Esophagus squamous epithelium (tissue), 4 donors: Measurements from ENCODE around the gene MYO18A.

Experiments used
- POLR2A ChIP-seq, 4 donors: fragments of 450-650 bp; IDR thresholded peaks; one replicate each; pipeline ENCODE4 v1.6.1; 2017; ENCODE audit warnings: antibody characterized with exemption in 4 of 4, mild to moderate bottlenecking in 4 of 4, moderate library complexity in 3 of 4
- TF ChIP-seq, protein P1 (sequence below), 6 experiments: fragments of 450-650 bp in 4 of 6; fragments of 200-600 bp in 2 of 6; sonication (generic) in 2 of 6; IDR thresholded peaks; one replicate each; pipeline ENCODE4 v1.5.1; 2016 to 2019; ENCODE audit warnings: antibody characterized with exemption in 6 of 6, mild to moderate bottlenecking in 4 of 6, moderate library complexity in 4 of 6

DNA sequence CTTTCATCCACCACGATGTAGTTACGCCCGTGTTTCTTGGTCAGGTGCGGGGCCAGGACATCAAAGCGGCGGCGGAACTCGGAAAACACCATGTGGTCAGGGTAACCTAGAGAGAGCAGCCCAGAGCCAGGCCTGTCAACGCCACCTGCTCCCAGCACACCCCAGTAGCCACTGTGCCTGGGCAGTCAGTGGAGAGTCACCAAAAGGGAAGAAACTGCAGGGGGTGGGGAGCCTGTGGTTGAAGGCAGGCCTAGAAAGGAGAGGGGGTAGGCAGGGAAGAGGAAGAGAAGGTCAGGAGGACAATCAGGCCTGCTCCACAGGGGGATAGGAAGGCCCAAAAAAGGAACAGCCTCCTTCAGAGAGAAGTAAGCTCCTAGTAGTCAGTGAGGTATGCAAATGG lies 73.1 kb downstream of the MYO18A start:
- no peak for TF ChIP-seq POLR2A (IDR thresholded peaks at IDR 0.05)
- TF ChIP-seq, protein P1, sequence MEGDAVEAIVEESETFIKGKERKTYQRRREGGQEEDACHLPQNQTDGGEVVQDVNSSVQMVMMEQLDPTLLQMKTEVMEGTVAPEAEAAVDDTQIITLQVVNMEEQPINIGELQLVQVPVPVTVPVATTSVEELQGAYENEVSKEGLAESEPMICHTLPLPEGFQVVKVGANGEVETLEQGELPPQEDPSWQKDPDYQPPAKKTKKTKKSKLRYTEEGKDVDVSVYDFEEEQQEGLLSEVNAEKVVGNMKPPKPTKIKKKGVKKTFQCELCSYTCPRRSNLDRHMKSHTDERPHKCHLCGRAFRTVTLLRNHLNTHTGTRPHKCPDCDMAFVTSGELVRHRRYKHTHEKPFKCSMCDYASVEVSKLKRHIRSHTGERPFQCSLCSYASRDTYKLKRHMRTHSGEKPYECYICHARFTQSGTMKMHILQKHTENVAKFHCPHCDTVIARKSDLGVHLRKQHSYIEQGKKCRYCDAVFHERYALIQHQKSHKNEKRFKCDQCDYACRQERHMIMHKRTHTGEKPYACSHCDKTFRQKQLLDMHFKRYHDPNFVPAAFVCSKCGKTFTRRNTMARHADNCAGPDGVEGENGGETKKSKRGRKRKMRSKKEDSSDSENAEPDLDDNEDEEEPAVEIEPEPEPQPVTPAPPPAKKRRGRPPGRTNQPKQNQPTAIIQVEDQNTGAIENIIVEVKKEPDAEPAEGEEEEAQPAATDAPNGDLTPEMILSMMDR (IDR thresholded peaks at IDR 0.05), result no peak
